SHP77 (cell line): ENCODE data around the gene POLR2J.
"Not testable (repeated sequence)": the region's sequence is repeated elsewhere in the genome, so short reads cannot be mapped to it uniquely, and the experiment has no call there.

Source experiments
- DNase-seq, 2 experiments: peaks; one replicate each; lab custom pipeline; 2025; lab: John Stamatoyannopoulos, UW

Gene POLR2J

GRCh38 chr7:102494473-102495149 lies 15.9 kb upstream of the POLR2J start:
- DNase-seq, result not testable (repeated sequence)

- DNase-seq, result not testable (repeated sequence)
These were observed 15.3 kb upstream of the POLR2J start for GRCh38 chr7:102494026-102494425.

GRCh38 chr7:102493220-102493935 lies 14.7 kb upstream of the POLR2J start:
- DNase-seq, result not testable (repeated sequence)

- DNase-seq, result not testable (repeated sequence)
These were observed 11.9 kb upstream of the POLR2J start for GRCh38 chr7:102490529-102491075.

- not testable (repeated sequence) for DNase-seq
These were observed 5.6 kb upstream of the POLR2J start for GRCh38 chr7:102484317-102484716.

- DNase-seq, result not testable (repeated sequence)
These were observed 3.2 kb upstream of the POLR2J start for GRCh38 chr7:102481962-102482361.

GRCh38 chr7:102479982-102480637 lies 1.4 kb upstream of the POLR2J start:
- DNase-seq, result not testable (repeated sequence)

GRCh38 chr7:102479209-102479584 lies 475 bp upstream of the POLR2J start:
- not testable (repeated sequence) for DNase-seq

- DNase-seq, result not testable (repeated sequence)
These were observed 3.8 kb downstream of the POLR2J start for GRCh38 chr7:102474736-102475435.

GRCh38 chr7:102474116-102474515 lies 4.6 kb downstream of the POLR2J start:
- not testable (repeated sequence) for DNase-seq

GRCh38 chr7:102473271-102473991 lies 5.3 kb downstream of the POLR2J start:
- DNase-seq, result no peak

GRCh38 chr7:102472126-102473041 lies 6.3 kb downstream of the POLR2J start:
- DNase-seq, result no peak

GRCh38 chr7:102471791-102472125 lies 7.0 kb downstream of the POLR2J start:
- no peak for DNase-seq

- DNase-seq, result no peak
These were observed 8.5 kb downstream of the POLR2J start for GRCh38 chr7:102469972-102470825.

- DNase-seq, result no peak
These were observed 9.3 kb downstream of the POLR2J start for GRCh38 chr7:102469351-102469971.

GRCh38 chr7:102468478-102469350 lies 10.0 kb downstream of the POLR2J start:
- DNase-seq, result no peak

GRCh38 chr7:102467581-102468477 lies 10.9 kb downstream of the POLR2J start:
- DNase-seq, result no peak
